ENCODE results near the gene SUB1. TPM values are rescaled to one million over a fixed set of nuclear protein-coding genes. Genes with fewer than 3 reads are reported as not detected.
A peak's percentile ranks its signal among the peaks of the same experiment; 100 is the strongest.

Gene SUB1
- total RNA-seq, 1 experiment from 2014 or later: 288 TPM

DNA sequence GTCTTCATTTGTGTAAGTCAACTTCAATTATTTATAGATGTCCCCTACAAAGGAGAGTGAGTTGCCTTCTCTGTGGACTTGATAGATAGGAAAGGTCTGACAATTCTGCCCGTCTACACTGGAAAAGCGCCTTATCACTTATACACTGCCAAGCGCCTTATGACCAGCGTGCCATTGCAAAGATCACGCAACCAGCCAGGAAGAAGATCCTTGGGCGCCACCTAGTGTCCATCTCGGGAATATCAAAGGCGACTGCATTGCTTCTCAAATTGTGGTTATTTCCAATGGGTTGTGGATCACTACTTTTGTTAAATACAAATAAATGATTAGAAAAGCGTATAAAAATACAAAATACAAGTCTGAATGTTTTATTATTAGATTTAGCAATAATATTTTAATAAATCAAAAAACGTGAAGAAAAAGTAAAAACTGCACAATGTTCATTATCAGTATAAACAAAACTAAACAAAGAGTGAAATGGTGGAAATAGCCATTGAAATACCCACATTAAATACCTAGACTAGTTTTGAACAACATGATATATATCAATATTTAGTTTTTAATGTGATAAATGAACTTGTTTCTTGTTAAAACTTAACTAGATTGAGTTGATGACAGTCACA lies 27.8 kb downstream of the SUB1 start:
- no peaks in the 10 kb centered on the region for H3K9me3 Mint-ChIP-seq
- no peak overlapping the region for H2BK15ac ChIP-seq (ENCODE audit: low read depth, low read length)
- H3K18ac ChIP-seq (ENCODE audit: insufficient read length, low read depth, low read length): no peak overlapping the region
- no peak overlapping the region for H3K14ac ChIP-seq (ENCODE audit: insufficient read depth, low read length)
- H2BK120ac ChIP-seq (ENCODE audit: low read depth, low read length, poor library complexity, severe bottlenecking): no peak overlapping the region
- no peak overlapping the region for H3K9ac ChIP-seq (ENCODE audit: extremely low read depth, insufficient read length, low read length)
- H3K4ac ChIP-seq (ENCODE audit: low read depth, low read length): no peak overlapping the region
- H3K27me3 ChIP-seq (ENCODE audit: insufficient read depth, low read length): no peaks in the 10 kb centered on the region
- no peak overlapping the region for H3K23ac ChIP-seq (ENCODE audit: insufficient read length, low read depth, low read length)
- WGBS (ENCODE audit: extremely low coverage, insufficient read length, low lambda C conversion rate): no CpG with 5 or more reads among the region's 10 CpGs
- DNase-seq: peak; percentile 76
- H2AFZ ChIP-seq (ENCODE audit: low read length): no peak overlapping the region
- no peak overlapping the region for H3K56ac ChIP-seq (ENCODE audit: insufficient read length, low read depth, low read length)
- H2BK20ac ChIP-seq (ENCODE audit: low read depth, low read length, poor library complexity, severe bottlenecking): no peak overlapping the region
- H3K27ac ChIP-seq (ENCODE audit: insufficient read length, low read depth, low read length): no peak overlapping the region
- H4K91ac ChIP-seq (ENCODE audit: insufficient read length, low read depth, low read length): no peak overlapping the region
- no peak overlapping the region for H3K4me3 Mint-ChIP-seq
- no peak overlapping the region for H2BK5ac ChIP-seq (ENCODE audit: insufficient read length, low read length)
- H3K9me3 ChIP-seq (ENCODE audit: control insufficient read depth, low read depth, low read length): no peaks in the 10 kb centered on the region
- no peak overlapping the region for H2BK12ac ChIP-seq (ENCODE audit: insufficient read length, low read depth, low read length)
- H3K4me2 ChIP-seq (ENCODE audit: insufficient read depth, insufficient read length, low read length): no peak overlapping the region
- H3K79me1 ChIP-seq (ENCODE audit: insufficient read depth, low read depth, low read length, poor library complexity, severe bottlenecking): no peaks in the 10 kb centered on the region
- no peak overlapping the region for H2AK5ac ChIP-seq (ENCODE audit: insufficient read length, low read length)
- peaks cover 0 to 2% of the 10 kb centered on the region in 2 experiments; a peak in 1 of 4 replicates for H3K4me1 Mint-ChIP-seq
- H3T11ph ChIP-seq (ENCODE audit: low read length): no peak overlapping the region
- TF ChIP-seq, protein P1, sequence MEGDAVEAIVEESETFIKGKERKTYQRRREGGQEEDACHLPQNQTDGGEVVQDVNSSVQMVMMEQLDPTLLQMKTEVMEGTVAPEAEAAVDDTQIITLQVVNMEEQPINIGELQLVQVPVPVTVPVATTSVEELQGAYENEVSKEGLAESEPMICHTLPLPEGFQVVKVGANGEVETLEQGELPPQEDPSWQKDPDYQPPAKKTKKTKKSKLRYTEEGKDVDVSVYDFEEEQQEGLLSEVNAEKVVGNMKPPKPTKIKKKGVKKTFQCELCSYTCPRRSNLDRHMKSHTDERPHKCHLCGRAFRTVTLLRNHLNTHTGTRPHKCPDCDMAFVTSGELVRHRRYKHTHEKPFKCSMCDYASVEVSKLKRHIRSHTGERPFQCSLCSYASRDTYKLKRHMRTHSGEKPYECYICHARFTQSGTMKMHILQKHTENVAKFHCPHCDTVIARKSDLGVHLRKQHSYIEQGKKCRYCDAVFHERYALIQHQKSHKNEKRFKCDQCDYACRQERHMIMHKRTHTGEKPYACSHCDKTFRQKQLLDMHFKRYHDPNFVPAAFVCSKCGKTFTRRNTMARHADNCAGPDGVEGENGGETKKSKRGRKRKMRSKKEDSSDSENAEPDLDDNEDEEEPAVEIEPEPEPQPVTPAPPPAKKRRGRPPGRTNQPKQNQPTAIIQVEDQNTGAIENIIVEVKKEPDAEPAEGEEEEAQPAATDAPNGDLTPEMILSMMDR (conservative IDR thresholded peaks at IDR 0.05): peak; percentile 97
- no peaks in the 10 kb centered on the region for H3K4me1 ChIP-seq (ENCODE audit: insufficient read depth, low read length)
- no peaks in the 10 kb centered on the region for H4K20me1 ChIP-seq (ENCODE audit: control insufficient read depth, insufficient read depth, insufficient read length)
- no peaks in the 10 kb centered on the region for H3K23me2 ChIP-seq (ENCODE audit: insufficient read length, low read depth, low read length, poor library complexity, severe bottlenecking)
- H4K5ac ChIP-seq (ENCODE audit: insufficient read length, low read depth, low read length): no peak overlapping the region
- no peak overlapping the region for H3K27ac Mint-ChIP-seq
- H4K8ac ChIP-seq (replicated peaks; ENCODE audit: insufficient read length, low read depth, low read length): no peak overlapping the region
- H3K79me2 ChIP-seq (ENCODE audit: insufficient read depth, low read length): no peaks in the 10 kb centered on the region
- no peaks in the 10 kb centered on the region for H3K27me3 Mint-ChIP-seq (ENCODE audit: low read depth)
- H3K36me3 Mint-ChIP-seq (ENCODE audit: insufficient read depth in 1 of 3, low read depth in 3 of 3): peaks cover 0 to 2% (median 0%) of the 10 kb centered on the region in 3 experiments; a peak in 1 of 7 replicates

All from H9 (cell line).